Stimulated activated CD4-positive, alpha-beta T cell treated with anti-CD3 and anti-CD28 coated beads, Interleukin-12 subunit alpha, Interleukin-12 subunit beta, amount 100 ng/mL, for 24 hours (primary cell): ENCODE data around the gene ACTN2.

Source experiments
- DNase-seq, 2 experiments: peaks; one replicate each; pipeline ENCODE4 v3.0.0-alpha.2; 2020; ENCODE audit warnings: low read depth in 2 of 2

ACTN2 gene

DNA sequence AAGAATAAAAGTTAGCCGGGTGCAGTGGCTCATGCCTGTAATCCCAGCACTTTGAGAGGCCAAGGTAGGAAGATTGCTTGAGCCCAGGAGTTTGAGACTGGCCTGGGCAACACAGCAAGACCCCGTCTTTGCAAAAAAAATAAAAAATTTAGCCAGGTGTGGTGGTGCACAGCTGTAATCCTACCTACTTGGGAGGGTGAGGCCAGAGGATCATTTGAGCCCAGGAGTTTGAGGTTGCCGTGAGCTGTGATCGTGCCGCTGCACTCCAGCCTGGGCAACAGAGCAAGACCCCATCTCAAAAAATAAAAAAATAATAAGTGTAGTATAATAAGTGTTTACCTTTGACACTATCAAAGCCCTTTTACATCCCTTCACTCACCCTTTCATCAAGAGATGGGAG is 5.0 kb downstream of the ACTN2 start:
- no peak for DNase-seq

DNA sequence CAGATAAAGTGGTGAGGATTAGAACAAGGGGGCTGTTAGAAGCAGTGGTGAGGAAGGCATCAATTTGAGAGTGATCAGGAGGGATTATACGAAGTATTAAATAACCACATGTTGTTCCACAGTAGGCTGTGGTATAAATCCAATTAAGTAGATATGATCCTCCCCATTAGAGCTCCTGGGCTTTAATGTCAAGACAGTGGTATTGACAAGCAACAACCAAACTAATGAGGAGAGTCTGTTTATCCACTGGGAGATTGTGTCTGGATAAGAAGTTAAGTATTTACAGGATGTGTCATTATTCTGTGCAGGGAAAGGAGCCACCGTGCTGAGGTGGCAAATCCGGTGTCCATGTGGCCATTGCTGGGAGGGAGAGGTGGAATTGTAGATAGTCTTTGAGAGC is 5.8 kb downstream of the ACTN2 start:
- DNase-seq, result no peak

DNA sequence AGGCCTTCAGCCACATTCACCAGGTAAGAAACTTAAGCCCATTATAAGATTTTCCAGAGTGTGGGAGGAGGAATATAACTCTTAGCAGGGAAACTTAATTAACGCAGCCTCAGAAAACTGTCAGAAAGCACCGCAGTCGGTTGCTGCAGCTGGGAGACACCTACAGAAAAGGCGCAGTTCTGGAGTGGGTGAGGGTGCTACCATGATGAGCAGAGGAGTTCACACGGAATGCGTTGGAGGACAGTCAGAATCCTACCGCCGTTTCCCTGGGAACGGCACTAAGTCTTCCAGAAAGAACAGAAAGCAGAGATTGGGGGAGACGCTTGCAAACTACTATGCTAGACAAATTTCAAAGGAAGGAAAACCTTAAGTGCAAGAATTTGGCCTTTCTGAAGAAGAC is 6.4 kb downstream of the ACTN2 start:
- no peak for DNase-seq

DNA sequence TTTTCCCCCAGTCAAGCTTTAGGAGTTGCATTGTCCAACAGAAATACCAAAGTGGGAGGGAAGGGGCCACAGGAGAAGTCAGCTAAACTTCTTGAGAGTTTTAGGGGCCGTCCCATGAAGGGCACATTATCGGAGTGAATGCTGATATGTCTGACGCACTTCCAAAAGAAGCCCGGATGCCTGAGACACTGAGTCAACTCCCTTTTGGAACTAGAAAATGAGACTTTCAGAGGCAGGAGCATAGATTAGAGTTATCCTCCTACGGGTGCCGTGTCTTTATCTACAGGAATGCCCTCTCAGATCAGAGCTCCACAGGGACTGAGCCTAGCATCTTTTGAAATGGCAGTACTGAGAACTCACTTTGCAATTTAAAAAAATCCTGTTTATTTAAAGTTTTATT is 13.1 kb downstream of the ACTN2 start:
- no peak for DNase-seq

DNA sequence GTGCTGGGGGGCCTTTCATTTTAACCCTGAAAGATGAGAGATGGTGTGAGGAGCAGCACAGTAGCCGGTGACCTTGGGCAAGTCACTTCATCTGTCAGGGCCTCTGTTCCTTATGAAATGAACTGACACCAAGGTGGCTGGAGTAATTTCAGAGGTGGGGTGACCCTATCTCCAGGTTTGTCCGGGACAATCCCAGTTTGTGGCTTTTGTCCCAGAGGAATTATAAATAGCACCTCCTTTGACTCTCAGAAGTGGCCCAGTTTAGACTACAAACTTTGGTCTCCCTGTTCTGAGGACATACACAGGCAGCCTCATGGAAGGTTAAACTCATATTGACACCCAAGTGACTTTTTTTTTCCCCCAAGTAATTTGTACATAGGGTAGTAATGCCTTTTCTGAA is 14.6 kb downstream of the ACTN2 start:
- no peak for DNase-seq

DNA sequence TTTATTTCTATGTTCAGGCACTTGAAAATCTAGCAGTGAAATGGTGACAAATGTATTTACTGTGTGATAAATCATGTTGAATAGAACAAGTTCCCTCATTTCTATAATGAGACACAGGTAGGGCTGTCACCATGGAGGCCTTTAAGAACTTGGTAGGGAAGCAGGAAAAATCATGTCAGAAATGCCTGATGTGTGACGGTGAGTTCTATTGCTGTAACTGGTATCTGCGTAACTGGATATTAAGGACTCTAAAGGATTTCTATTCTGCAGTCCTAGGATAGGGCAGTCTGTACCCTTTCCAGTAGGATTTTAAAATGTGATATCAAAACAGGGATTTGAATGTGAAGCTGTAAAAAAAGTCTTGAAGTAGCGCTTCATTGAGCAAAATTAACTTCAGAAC is 15.5 kb downstream of the ACTN2 start:
- DNase-seq, result no peak

DNA sequence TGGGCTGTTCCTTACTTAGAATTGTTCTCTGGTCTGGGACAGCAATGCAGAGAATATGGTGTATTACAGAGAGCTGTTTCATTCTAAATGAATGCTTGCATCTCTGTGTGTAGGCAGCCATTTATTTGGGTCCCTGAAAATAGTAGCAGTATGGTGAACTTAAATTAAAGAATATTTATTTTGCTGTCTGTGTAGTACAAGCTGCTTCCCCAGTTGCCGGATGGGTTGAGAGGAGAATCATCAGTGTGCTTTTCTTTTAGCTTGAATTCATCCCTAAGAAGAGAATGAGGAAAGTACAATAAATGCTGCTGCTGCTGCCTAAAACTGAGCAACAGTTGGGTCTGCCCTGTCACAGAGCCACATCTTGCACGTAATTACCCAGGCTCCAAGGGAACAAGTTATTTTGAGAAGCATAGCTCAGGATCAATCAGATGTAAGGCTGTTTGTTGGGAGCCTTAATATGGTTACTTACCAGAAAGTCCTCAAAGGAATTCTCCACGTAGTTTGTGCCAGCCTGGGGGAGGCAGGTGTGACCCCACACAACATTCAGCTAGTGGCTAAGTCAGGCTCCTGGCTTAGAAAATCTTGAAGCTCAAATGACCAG is 16.6 kb downstream of the ACTN2 start:
- no peak for DNase-seq

DNA sequence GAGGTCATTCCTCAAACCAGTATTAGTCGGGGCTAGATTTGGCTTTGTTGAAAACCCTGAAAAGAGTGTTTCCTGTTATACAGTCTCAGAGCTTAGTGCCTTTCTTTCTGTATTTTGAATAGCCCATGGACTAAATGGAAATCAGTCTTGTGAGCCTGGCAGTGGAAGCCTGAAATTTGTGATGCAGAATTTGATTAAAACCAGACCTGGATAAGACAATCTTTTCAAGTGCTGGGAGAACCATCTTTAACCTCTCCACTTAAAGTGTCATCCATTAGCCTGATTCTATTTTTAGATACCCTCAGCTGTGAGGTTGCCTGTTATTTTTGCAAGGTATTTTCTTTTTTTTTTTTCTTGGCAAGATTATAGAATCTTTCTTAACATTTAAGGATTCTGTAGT is 19.5 kb downstream of the ACTN2 start:
- no peak for DNase-seq

DNA sequence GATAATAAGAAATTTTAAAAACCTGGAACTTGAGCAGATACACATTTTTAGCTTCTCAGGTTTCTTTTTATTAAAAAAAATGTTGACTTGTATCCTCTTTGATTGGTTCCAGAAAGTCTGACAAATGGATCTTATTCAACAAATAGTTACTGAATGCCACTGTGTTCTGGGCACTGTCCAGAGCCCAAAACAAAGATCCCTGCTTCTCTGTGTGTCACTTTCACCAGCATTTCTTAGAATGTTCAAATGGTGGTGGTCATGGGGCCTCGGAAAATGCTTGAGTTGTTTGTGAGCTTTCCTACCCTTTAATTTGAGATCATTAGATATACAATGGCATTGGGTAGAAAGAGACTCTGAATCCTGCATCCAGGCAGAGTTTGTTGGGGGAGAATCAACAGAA is 19.9 kb downstream of the ACTN2 start:
- no peak for DNase-seq

DNA sequence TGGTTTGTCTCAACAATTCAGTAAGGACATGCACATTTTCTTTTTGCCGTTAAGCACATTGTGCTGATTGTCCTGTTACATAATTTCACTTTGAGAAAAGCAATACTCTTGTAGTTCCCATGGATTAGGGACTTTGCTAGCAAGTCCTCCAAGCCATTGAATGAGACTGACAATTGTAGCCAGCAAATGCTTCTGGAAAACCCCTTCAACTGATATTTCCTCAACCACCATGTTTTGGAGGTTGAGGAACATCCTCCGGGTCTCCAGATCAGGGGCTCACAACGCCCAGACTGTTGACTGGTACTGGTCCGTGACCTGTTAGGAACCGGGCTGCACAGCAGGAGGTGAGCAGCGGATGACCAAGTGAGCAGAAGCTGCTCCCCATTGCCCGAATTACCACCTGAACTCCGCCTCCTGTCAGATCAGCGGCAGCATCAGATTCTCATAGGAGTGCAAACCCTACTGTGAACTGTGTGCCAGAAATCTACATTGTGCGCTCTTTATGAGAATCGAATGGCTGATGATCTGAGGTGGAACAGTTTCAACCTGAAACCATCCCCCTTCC is 24.1 kb downstream of the ACTN2 start:
- DNase-seq, result no peak

DNA sequence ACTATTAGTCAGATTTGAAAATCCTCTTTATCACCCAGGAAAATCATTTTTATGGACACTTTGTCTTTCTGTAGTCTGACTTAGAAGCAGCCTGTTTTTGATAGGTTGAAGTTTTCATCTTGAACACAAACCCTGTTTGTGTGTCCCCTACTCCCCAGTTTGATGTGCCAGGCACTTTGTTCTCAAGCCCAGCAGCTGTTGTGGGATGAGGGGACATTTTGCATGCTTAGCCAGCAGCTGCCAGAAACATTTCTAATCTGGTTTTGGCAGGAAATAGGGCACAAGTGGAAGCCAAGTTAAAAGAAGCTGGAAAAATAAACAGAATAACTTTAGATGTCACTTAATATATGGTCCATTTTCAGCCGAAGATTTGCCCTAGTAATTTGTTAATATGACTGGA is 29.9 kb downstream of the ACTN2 start:
- DNase-seq, result no peak

DNA sequence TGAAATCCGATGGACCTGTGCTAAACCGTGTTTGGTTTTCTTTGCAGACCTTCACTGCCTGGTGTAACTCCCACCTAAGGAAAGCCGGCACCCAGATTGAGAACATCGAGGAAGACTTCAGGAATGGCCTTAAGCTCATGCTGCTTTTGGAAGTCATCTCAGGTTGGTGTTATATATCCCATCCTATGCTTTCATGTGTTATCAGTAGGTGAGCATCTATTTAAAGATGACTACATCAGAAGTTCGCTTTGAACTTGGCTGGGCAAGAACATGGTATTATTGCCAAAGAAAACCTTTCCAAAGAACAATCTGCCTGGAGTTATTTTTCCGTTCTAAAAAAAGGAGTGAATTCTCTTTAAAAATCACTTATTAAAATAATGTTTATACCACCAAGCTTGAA is 31.5 kb downstream of the ACTN2 start:
- DNase-seq, result no peak

DNA sequence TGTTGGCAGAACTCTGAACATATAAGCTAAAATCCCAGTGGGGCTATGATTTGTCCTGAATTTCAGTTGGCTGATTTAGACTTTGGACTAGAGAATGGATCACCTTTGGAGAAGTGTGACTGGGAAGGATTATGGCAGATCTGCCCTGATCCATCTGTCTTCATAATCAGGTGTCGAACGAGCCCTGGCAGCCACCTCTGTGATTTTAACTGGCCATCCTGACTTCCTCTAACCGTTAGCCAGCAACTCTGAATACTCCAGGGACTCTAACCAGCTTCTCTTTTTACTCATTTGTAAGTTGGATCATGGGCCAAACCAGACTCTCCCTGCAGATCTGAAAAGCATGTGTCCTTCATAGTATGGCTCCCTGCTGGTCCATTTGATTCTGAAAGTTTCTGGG is 32.0 kb downstream of the ACTN2 start:
- no peak for DNase-seq

DNA sequence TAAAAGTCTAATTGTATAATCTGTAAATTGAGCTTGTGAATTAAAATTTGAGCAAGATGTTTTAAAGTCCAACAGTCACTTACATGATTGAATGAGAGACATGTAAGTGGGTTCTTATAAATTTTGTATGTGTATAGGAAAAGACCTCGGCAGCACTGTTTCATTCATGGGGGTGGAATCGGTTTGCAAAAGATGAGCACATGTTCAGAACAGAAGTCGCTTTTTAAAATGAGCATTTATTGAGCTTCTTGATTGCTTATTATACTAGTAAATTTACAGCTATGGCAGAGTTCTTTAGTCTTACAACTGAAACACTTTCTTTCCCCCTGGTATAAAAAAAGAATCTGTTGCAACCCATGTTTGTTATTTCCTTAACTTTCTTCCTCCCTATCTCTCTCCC is 33.9 kb downstream of the ACTN2 start:
- no peak for DNase-seq

DNA sequence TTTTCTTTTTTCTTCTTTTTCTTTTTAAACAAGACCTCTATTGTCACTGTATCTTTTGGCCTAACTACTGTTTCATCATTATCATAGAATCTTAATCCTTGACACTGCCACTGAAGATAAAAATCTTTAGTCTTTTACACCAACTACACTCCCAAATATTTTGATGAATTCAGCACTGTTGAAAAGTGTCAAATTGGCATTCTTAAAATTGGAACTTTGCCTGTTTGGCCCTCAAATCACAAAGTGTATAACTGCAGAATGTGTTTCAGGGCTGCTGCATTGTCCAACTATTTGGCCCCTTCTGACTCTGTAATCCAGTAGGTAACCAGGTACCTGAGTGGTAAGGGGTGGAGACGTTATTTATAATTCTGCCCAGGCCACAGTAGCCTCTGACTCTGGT is 34.3 kb downstream of the ACTN2 start:
- no peak for DNase-seq

DNA sequence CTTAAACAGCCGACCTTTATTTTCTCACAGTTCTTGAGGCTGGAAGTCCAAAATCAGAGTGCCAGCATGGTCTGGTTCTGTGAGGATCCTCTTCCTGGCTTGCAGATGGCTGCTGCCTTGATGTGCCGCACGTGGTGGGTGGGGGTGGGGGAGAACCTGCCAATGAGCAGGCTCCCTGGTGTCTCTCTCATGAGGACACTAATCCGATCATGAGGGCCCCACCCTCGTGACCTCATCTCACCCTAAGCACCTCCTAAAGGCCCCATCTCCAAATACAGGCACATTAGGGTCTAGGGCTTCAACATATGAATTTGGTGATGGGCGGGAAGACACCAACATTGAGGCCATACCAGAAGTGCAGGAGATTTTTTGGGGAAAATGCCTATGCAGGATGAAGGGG is 37.8 kb downstream of the ACTN2 start:
- no peak for DNase-seq

DNA sequence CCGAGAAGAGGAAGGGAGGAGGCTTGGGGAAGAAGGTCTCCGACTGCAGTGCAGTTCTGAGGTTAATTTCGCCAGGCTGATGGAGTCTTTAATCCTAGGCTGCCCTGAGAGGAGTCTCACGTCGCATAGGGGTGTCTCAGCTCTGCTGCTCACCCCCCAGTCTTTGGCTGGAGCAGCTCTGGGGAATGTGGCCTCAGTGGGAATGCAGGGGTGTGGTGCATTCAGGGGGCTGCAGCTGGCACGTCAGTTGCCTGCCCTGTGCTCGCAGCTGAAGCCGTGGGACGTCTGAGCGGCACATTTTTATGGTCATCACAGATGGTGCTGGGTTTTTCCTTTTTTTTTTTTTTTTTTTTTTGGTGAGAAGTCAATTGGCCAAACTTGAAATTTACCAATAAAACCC is 38.2 kb downstream of the ACTN2 start:
- no peak for DNase-seq

DNA sequence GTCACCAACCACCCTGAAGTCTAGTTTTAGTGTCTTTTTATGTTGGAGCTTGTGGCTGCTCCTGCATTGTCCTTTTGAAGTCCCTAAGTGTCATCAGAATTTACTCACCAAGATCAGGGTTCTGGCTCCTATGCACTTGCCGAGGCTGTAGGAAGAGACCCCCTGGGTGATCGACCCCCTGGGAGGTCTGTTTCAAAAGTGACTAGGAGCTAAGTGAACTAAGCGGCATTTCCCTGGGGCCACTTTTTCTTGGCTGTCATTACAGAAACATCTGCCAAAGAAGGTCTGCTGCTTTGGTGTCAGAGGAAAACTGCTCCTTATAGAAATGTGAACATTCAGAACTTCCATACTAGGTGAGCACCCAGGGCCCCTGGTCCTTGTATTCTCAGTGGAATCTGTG is 39.4 kb downstream of the ACTN2 start:
- no peak for DNase-seq

DNA sequence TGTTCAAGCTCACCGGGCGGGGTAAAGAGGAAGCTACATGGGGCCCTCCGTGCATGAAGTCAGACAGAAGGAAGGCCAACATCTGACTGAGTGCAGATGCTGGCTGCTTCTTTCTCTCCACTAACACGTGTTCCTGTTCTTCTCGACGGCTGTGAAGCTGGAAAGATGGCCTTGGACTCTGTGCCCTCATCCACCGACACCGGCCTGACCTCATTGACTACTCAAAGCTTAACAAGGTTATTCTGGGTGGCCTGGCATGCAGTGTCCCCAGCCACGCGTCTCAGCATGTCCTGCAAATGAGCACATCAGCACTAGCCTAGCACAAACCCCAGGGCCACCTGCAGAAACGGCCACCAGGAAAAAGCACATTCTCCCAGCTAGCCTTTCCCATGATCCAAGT is 41.2 kb downstream of the ACTN2 start:
- DNase-seq, result no peak

DNA sequence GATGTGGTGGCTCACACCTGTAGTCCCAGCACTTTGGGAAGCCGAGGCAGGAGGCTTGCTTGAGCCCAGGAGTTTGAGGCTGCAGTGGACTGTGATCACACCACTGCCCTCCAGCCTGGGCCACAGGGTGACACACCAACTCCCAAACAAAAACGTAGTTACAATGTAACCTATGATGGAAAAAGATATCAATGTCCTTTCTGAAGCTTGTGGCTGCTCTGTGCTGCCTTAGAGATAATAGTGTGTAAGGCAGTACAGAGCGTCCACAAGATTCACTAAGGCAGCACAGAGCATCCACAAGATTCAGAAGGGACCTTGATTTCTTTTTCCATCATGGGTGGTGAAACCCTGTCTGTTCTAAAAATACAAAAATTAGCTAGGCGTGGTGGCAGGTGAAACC is 42.5 kb downstream of the ACTN2 start:
- DNase-seq, result no peak

DNA sequence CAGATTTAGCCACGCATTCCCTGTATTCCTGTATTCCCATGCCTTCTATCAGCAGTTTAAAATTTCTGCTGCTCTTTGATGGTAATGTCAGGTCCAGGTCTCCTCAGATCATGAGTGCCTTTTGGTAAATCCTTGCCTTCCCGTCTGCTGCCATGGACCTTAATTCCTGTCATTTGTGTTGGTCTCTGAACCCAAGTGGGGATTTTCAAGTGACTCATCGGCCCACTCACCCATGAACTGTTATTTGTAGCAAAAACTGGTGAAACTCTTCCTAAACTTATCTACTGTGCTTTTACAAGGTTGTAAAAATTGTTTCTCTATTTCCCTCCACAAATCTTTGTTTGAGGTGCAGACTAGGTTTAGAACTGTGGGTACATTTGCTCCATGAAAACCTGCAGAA is 47.4 kb downstream of the ACTN2 start:
- no peak for DNase-seq

DNA sequence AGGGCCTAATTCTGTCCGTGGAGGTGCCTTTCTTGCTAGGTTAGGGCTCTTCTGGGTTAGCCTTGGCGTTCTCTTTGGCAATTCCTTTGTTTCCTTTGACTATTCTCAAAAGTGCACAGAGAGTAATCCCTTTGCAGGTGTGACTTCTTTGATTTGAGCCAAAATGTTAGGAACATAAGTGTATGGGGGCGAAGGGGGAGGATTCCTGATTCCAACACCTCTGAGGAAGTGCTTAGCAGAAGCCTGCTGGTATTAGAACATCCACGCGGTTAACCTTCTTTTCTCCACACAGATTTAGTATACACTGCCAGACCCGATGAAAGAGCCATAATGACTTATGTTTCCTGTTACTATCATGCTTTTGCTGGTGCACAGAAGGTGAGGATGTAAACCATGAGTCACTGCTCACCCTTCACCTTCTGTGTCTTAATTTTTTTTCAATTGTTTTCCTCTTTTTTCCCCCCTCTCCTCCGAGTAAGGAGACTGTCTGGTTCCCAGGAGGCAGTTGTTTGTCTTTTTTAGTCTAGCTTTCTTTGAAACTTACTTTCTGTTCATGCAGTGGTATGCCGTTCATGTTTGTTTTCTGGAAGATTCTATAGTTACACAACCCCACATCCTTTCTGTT is 48.0 kb downstream of the ACTN2 start:
- DNase-seq, result no peak

DNA sequence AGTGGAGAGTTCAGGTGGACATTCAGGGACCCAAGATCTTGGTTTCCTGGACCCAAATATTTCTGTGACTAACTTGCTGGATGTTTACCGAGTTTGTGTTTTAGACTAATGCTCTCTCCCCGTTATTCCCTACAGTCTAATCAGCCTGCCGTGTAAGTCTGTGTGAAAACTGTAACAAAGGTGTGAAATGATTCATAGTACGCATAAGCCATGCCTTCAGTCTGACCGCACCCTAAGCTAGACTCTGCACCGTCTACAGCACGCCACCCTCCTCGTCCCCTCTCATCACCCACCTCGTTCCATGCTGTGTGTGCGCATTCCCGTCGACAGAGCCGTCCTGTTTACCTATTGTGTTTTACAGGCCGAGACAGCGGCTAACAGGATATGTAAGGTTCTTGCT is 50.5 kb downstream of the ACTN2 start:
- no peak for DNase-seq

DNA sequence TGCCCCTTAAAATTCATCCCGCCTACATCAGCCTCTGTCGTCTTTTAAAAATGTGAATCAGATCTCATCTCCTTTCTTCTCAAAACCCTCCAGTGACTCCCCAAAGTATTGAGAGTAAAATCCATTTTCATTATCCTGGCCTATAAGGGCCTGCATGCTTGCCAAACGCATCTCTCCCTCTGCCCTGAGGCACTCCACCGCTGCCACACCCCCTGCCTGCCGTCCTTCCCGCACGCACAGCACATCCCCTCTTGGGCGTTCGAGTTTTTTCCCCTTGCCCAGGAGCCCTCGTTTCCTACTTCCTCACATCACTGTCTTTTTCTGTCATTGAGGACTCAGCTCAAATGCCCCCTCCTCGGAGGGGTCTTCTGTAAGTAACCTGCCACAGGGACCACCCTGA is 55.5 kb downstream of the ACTN2 start:
- no peak for DNase-seq
